ENCODE results near the gene COPS7B. TPM values are rescaled to one million over a fixed set of nuclear protein-coding genes. Genes with fewer than 3 reads are reported as not detected.

COPS7B gene
- total RNA-seq, 1 experiment from 2014 or later = 57.1 TPM

GRCh38 chr2:231781798-231782726 lies 4.2 kb upstream of the COPS7B start (continued):
- TF ChIP-seq ZNF512 (CRISPR knock-in tag; IDR thresholded peaks at IDR 0.05; ENCODE audit: borderline replicate concordance) (no peak), TEAD4 (CRISPR knock-in tag; IDR thresholded peaks at IDR 0.05) (no peak), PRDM15 (CRISPR knock-in tag; IDR thresholded peaks at IDR 0.05) (no peak), USF2 (CRISPR knock-in tag; IDR thresholded peaks at IDR 0.05) (no peak), ZBTB43 (CRISPR knock-in tag; IDR thresholded peaks at IDR 0.05) (no peak), ZBTB21 (CRISPR knock-in tag; IDR thresholded peaks at IDR 0.05; ENCODE audit: borderline replicate concordance) (no peak)

- ATAC-seq (no peak), DNase-seq (ENCODE audit: low spot score) (no peak)
These were observed 832 bp upstream of the COPS7B start for GRCh38 chr2:231785413-231785812.

More at GRCh38 chr2:231785413-231785812, 832 bp upstream of the COPS7B start:
- TF ChIP-seq ZNF671 (CRISPR knock-in tag; IDR thresholded peaks at IDR 0.05) (no peak), GTF2I (CRISPR knock-in tag; conservative IDR thresholded peaks at IDR 0.05) (no peak), CBFB (CRISPR knock-in tag; IDR thresholded peaks at IDR 0.05; ENCODE audit: low read depth) (no peak), TEAD1 (CRISPR knock-in tag; IDR thresholded peaks at IDR 0.05) (no peak), ERG (CRISPR knock-in tag; IDR thresholded peaks at IDR 0.05) (no peak), ZNF512 (CRISPR knock-in tag; IDR thresholded peaks at IDR 0.05; ENCODE audit: borderline replicate concordance) (no peak), JUN (CRISPR knock-in tag; IDR thresholded peaks at IDR 0.05) (no peak), AFF4 (CRISPR knock-in tag; IDR thresholded peaks at IDR 0.05; ENCODE audit: borderline replicate concordance) (no peak)
- CTCF ChIA-PET = interaction anchor here (1.4 to 3.4 kb wide), 8 partner anchors 10 to 110 kb away, joined by 3 to 37 read pairs (median 8); no protein-coding TSS in a partner anchor
- POLR2A ChIA-PET = interaction anchor here (2.0 kb wide), 1 partner anchor 113 kb away, joined by 5 read pairs; no protein-coding TSS in a partner anchor
- no peaks in the 10 kb centered on the region for H3K27me3 Mint-ChIP-seq (ENCODE audit: low read depth)
- H3K27ac Mint-ChIP-seq = peak overlapping the region; percentile 99
- H3K4me1 Mint-ChIP-seq = peaks cover 30% of the 10 kb centered on the region
- H3K36me3 Mint-ChIP-seq = peaks cover 11% of the 10 kb centered on the region
- H3K9me3 Mint-ChIP-seq = no peaks in the 10 kb centered on the region
- H3K4me3 Mint-ChIP-seq = peak overlapping the region; percentile 95

All from WTC11 (cell line).